ENCODE measurements around the gene MUL1.

DNA sequence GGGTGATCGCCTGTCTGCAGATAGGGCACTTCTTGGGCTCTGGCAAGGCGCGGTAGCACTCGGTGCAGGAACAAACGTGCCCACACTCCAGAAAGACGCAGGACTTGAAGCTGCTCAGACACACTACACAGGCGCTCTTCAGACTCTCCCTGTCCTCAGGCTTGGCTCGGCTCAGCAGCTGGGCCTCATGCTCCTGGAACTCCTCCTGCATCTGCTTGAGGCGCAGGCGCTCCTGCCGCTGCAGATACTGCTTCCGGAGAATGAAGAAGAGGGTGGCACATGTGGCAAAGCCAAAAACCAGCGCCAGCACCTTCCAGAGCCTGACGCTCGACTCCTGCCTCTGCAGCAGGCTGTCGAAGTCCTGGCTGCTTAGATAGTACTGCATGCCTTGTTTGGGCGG lies 7.2 kb downstream of the MUL1 start:
- TF ChIP-seq, protein P1, sequence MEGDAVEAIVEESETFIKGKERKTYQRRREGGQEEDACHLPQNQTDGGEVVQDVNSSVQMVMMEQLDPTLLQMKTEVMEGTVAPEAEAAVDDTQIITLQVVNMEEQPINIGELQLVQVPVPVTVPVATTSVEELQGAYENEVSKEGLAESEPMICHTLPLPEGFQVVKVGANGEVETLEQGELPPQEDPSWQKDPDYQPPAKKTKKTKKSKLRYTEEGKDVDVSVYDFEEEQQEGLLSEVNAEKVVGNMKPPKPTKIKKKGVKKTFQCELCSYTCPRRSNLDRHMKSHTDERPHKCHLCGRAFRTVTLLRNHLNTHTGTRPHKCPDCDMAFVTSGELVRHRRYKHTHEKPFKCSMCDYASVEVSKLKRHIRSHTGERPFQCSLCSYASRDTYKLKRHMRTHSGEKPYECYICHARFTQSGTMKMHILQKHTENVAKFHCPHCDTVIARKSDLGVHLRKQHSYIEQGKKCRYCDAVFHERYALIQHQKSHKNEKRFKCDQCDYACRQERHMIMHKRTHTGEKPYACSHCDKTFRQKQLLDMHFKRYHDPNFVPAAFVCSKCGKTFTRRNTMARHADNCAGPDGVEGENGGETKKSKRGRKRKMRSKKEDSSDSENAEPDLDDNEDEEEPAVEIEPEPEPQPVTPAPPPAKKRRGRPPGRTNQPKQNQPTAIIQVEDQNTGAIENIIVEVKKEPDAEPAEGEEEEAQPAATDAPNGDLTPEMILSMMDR (IDR thresholded peaks at IDR 0.05), result no peak
- TF ChIP-seq POLR2A (IDR thresholded peaks at IDR 0.05), result no peak

Measured in uterus (tissue), 2 donors.